NCI-H82 treated with DMSO at 0.1 percent for 48 hours (cell line): ENCODE measurements around the gene ATP7A.
"Not testable (repeated sequence)": the region's sequence is repeated elsewhere in the genome, so short reads cannot be mapped to it uniquely, and the experiment has no call there.

Experiments used
- DNase-seq: peaks from one replicate; lab custom pipeline; 2025; ENCODE audit not compliant: unreplicated experiment; lab: John Stamatoyannopoulos, UW

The ATP7A gene

DNA sequence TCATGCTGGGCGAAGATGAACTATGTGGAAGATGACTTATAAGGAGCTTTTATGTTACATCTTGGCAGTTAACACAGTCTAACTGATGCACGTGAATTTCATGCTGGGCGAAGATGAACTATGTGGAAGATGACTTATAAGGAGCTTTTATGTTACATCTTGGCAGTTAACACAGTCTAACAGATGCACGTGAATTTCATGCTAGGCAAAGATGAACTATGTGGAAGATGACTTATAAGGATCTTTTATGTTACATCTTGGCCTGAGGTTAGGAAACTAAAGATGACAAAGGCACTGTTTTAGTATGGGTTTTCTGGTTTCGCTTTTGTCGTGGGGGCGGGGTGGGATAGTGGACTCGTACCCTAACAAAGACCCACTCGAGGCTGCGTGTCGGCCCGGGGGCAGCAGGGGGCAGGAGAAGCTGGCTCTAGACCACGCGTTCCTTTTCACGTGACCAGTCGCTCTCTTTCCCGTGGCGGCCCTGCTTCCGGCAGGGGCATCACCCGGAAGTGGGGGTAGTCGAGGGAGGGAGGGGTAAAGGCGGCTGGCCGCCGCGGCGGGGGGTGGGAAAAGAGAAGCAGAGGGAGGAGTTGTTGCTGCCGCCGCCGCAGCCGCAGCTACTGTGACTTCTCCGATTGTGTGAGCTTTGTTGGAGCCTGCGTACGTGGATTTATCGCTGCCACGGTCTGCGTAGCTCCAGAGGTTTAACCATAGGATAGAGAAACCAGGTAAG, at the start of gene ATP7A:
Gene ATP7A, plus strand, starts transcription at position 586 of the 733 bp plus-strand sequence. CDS start 60,949 bp downstream, outside the sequence.
- DNase-seq: peak; percentile 93

DNA sequence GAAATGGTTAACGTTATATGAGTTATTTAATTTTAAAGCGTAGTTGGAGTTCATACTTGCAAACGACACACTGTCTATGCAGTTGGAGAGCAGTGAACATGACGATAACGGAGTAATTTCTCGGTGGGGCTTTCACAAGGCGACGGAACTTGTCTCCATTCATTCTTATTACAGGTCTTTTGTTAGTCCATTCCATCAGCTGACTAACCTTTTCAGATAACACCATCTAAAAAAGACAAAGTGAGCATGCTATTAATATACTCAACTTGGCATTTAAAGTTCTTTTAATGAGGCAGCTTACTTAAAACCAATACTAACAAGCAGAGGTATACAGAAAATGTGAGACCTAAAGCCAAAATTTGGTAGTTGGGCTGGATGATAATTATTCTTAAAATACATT, 35.1 kb upstream of the ATP7A start:
- no peak for DNase-seq

DNA sequence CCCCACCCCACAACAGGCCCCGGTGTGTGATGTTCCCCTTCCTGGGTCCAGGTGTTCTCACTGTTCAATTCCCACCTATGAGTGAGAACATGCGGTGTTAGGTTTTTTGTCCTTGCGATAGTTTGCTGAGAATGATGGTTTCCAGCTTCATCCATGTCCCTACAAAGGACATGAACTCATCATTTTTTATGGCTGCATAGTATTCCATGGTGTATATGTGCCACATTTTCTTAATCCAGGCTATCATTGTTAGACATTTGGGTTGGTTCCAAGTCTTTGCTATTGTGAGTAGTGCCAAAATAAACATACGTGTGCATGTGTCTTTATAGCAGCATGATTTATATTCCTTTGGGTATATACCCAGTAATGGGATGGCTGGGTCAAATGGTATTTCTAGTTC, 29.1 kb upstream of the ATP7A start:
- not testable (repeated sequence) for DNase-seq

- DNase-seq: no peak
Measured at GRCh38 chrX:77892887-77893286, 17.6 kb upstream of the ATP7A start.

DNA sequence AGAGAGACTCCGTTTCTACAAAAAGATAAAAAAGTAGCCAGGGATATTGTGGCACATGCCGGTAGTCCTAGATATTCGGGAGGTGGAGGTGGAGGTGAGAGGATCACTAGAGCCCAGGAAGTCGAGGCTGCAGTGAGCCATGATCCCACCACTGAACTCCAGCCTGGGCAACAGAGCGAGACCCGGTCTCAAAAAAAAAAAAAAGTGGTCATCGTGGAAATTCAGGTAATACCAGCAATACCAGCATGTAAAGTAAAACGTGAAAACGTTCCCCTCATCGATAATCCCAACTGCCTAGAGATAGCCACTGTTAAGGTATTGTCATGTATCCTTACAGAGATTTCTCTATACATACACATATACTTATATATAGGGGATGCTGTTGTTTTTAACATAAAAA, 16.8 kb upstream of the ATP7A start:
- no peak for DNase-seq

DNA sequence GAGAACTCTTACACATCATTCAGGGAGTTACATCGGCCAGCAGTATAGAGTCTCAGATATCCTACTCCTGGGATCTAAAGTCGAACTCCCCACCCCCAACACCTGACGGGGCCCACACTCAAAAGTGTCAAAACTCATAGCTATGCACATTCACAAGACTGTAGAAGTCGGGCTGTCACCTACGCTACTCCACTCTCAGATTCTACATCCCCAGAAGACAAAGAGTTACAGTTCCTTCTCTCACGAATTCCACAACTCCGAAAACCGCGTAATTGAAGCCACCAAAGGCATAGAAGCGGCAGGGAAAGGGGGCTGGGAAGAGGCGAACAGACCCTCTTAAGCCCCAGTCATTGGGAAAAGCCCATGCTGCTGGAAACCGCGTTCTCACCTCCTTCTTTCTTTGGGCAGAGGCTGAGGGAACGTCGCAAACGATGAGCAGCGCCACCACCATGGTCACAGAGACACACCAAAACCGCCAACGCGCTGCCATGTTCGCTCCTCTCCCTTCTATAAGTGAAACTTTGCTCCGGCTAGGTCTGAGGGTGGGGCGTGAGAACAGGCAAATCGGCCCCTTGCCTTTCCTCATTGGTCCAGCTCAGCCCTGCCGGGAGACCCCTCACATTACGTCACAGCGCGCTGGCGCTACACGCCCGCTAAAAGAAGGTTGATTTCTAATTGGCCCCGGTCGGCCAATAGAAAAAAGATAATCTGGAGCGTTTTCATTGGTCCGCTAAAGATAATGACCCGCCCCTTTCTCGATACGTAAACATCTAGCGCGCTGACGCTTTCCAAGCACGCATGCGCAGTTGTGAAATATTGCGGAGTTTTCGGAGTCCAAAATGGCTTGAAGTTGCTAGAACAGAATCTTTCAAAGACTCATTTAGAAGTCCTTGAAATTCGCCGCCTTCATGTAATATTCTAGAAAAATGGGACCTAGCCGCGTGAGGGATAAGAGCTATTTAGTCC, 15.3 kb upstream of the ATP7A start, which contains the start of gene MAGT1:
Gene MAGT1, minus strand, starts transcription at position 515 of the 966 bp plus-strand sequence. Its CDS starts 25 bp downstream, at position 490.
- peak; percentile 95 for DNase-seq

DNA sequence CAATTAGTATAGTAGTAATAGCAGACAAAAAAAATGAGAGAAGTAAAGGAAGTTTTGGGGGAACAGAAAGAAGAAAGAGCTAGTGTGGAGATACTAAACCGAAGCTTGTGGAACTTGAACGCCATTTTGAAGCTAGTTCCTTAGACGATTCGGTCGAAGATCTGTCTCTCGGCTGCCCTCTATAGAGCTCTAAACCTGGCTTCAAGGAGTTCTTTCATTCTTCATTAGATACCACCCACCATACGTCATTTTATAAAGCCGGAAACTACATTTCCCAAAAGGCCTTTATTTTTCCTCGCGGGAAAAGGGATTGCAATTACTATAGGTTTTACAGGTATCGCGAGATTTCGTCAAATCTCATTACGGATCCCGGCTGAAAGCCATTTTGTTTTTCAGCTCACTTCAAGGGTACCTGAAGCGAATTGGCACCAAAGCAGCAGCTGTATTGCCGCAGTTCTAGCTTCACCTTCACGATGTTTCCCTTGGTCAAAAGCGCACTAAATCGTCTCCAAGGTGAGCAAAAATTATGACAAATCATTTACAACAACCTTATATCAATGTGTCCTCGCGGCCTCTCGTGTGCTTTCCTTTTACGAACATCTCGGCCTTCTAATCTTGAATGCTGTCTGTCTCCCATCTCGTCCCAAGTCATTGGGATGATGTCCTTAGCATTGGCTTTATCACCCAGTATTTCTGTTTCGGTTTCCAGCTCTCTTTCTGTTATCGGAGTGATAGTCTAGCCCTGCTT, 11.2 kb upstream of the ATP7A start, which contains the start of gene COX7B:
Gene COX7B, plus strand, starts transcription at position 388 of the 748 bp plus-strand sequence. Its CDS starts 86 bp downstream, at position 474.
- peak; percentile 96 for DNase-seq

DNA sequence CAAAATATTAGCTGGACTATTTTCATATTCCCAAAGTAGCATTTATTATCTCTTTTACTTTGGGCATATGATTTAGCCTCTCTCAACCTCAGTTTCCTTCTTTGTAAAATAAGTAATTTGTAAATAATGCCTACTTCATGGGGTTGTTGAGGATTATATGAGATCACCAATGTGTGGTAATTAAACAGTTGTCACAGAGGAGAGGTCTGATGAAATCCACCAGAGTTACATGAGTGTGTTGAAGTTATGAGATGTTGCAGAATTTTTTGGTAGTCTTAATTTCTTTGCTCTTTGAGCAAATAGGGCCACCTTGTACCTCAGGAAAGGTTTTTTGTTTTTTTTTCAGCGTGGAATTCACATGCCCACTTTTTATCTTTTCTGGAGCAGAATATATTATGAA, 9.8 kb upstream of the ATP7A start:
- no peak for DNase-seq

DNA sequence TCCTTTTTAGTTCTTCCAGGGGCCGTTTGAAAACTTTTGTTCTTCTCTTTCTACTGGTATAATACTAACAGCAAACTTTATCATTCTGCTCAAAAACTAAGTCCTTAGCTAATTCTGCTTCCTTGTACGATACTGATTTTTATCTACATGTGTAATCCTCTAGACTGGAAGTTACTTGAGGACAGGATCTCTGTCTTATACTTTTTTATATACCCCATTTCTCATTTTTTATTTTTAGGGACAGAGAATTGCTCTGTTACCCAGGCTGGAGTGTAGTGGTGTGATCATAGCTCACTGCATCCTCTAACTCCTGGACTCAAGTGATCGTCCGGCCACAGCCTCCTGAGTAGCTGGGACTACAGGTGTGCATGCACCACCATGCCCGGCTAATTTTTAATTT, 9.0 kb upstream of the ATP7A start:
- DNase-seq: no peak

DNA sequence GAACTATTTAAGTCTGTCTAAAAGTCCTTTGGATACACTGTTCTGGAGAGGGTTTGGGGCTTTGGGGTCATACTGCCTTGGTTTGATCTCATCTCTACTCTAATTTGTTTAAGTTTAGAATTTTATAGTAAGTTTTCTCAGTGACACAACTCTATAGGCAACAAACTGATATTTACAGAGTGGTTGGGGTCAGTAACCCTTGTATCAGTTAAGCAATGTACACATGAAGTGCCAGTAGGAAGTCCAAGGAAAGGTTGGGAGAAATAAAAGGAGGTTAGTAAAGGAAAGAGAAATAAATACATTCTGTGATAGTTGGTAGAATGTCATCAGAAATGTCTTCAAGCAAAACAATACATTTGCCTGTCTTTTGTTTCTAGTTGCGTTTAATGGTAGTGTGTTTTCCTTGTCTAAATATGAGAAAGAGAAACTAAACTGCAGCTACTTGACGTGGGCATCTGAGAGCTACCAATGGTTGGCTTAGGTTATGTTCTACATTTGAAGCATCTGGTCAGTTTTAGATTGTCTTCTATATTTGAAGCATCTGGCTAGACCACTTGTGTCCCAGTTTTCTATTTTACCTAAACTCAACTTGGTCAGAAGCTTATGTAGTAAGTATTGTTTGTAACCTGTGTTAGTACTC, 6.9 kb downstream of the ATP7A start:
- no peak for DNase-seq

DNA sequence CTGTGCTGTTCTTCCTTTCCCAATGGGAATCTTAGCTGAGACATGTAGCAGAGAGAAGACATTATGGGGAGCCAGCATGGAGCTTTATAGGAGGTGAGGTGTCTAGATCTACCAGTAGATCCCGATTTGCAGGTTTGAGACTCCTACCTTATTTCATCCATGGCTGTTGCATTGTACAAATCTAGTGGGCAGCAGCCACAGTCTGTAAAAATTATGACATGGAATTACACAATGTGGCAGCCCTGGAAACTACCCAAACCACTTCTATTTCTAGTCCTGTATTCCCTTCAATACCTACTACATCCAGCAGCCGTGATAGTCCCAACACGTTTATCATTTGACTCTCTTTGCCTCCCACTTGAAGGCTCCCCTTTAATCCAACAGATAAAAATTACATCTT, 8.1 kb downstream of the ATP7A start:
- DNase-seq: no peak

- not testable (repeated sequence) for DNase-seq
Measured at GRCh38 chrX:77919370-77919769, 8.9 kb downstream of the ATP7A start.

DNA sequence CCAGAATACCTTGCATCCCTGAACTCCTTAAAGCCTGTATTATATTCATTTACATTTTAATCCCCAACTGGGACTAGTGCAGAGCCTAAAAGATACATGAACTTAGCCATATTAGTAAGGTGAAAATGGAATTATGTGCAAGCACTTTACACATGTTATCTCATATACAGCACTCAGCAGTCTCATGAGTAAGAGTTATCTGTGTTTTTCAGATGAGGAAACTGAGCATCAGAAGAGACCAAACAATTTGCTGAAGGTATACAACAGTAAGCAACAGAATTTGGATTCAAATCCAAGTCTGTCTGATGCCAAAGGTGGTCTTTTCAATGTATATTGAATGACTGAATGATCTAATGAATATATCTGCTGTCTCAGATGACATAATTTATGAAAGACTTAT, 12.3 kb downstream of the ATP7A start:
- no peak for DNase-seq

DNA sequence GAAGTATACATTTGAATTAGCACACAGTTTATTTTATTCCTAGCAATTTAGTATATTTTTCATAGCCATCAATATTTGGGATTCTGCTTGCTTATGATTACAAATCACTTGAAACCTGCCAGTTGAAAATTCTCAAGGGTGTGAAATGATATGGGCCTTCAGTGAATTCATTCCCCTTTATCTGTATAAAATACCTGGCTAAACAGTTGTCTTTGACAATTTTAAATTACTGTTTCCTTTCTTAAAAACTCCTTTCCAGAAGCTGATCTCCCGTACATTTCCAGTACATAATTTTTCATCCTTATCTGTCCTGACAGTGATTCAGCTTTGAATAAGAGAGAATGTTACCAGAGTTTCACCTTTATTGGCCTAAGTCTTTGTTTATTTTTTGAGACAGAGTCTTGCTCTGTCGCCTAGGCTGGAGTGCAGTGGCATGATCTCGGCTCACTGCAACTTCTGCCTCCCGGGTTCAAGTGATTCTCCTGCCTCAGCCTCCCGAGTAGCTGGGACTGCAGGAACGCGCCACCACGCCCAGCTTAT, 13.9 kb downstream of the ATP7A start:
- no peak for DNase-seq

- no peak for DNase-seq
Measured at GRCh38 chrX:77925764-77926163, 15.3 kb downstream of the ATP7A start.

DNA sequence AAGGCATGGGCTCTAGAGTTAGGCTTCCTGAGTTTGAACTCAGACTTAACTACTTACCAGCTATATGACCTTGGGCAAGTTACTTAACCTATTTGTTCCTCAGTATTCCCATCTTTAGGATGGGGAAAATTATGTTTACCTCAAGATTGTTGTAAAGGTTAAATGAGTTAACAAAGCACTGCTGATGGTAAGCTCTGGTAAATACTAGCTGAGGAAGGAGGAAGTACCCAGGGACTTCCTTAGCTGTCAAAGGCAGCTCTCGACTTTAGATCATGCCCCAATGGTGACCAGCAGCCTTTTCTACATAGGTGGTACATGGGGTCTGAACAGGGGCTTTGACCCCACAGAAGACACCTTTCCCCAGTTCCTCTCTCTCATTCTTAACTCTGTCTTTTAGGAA, 20.1 kb downstream of the ATP7A start:
- no peak for DNase-seq

GRCh38 chrX:77935886-77936285, 25.4 kb downstream of the ATP7A start:
- no peak for DNase-seq

DNA sequence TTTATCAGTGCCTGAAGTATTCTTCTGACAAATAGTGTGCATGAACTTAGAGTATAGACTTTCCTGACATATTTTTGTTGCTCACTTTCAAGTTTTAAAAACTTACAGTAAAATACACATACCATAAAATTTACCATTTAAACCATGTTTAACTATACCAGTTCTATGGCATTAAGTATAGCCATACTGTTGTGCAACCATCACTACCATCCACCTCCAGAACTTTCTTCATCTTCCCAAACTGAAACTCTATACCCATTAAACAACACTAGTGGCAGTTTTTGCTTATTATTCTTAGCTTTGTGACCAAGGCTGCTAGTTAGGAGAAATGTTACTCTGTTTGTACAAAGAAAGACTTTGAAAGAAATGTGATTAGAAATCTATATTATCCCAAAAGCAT, 25.8 kb downstream of the ATP7A start:
- no peak for DNase-seq

- DNase-seq: no peak
Measured at GRCh38 chrX:77937291-77937690, 26.8 kb downstream of the ATP7A start.

GRCh38 chrX:77938083-77938680, 27.7 kb downstream of the ATP7A start:
- no peak for DNase-seq
